Measurements from ENCODE around the gene CFAP91. TPM values are rescaled to one million over a fixed set of nuclear protein-coding genes. Genes with fewer than 3 reads are reported as not detected.

The CFAP91 gene
- total RNA-seq, 1 donor from 2014 or later: 4.2 TPM

DNA sequence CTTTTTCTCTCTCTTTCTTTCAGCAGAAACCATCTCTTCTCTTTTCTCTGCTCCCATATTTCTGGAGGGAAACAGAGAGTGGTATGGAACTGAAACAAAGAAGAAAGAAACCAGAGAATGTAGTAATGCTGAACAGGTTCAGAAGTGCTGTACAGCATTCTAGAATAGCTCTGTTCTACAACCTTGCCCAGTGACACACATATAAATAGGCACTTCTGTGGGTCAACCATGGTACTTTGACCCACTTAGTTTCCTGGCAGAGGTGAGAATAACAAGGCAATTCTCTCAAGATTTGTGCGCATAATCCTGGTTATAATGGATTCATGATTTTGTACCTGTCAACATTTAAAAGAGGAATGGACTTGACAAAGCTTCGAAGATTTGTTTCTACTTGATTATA lies 12.3 kb downstream of the CFAP91 start:
- Histone ChIP-seq H3K27ac (no peak overlapping the region), H3K9me3 (no peaks in the 10 kb centered on the region), H3K27me3 (no peaks in the 10 kb centered on the region), H3K4me3 (no peak overlapping the region), H3K36me3 (no peaks in the 10 kb centered on the region), H3K4me1 (no peaks in the 10 kb centered on the region)
- intact Hi-C loops (cut with DNase I): no loop called here
- DNase-seq (ENCODE audit: extremely low spot score in 2 of 2): no peak
- TF ChIP-seq POLR2AphosphoS5 (IDR thresholded peaks at IDR 0.05; ENCODE audit: insufficient read depth in 1 of 2, low read depth in 1 of 2) (no peak), POLR2A (IDR thresholded peaks at IDR 0.05) (no peak)
- TF ChIP-seq, protein P1, sequence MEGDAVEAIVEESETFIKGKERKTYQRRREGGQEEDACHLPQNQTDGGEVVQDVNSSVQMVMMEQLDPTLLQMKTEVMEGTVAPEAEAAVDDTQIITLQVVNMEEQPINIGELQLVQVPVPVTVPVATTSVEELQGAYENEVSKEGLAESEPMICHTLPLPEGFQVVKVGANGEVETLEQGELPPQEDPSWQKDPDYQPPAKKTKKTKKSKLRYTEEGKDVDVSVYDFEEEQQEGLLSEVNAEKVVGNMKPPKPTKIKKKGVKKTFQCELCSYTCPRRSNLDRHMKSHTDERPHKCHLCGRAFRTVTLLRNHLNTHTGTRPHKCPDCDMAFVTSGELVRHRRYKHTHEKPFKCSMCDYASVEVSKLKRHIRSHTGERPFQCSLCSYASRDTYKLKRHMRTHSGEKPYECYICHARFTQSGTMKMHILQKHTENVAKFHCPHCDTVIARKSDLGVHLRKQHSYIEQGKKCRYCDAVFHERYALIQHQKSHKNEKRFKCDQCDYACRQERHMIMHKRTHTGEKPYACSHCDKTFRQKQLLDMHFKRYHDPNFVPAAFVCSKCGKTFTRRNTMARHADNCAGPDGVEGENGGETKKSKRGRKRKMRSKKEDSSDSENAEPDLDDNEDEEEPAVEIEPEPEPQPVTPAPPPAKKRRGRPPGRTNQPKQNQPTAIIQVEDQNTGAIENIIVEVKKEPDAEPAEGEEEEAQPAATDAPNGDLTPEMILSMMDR (IDR thresholded peaks at IDR 0.05): no peak

DNA sequence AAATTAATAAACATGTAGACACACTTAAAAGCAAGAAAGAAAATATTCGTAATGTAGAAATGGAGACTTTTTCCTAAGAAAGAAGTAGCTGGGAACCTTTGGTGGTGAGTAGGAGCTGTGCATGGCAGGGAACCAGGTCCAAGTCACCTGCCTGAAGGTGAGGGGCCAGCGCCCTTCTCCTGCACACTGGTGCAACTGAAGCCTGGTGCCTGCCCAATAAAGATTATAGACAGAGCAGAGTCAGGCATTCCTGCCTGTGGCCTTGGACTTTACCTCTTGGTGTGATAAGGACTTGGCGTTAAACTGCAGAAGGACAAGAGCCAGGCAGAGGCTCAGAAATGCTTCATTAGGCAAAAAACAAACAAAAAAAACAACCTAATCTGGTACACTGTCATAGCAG lies 14.2 kb downstream of the CFAP91 start:
- H3K27me3 ChIP-seq: no peaks in the 10 kb centered on the region
- TF ChIP-seq POLR2A (IDR thresholded peaks at IDR 0.05) (no peak), POLR2AphosphoS5 (IDR thresholded peaks at IDR 0.05; ENCODE audit: insufficient read depth in 1 of 2, low read depth in 1 of 2) (no peak)
- TF ChIP-seq, protein P1 (IDR thresholded peaks at IDR 0.05): no peak
- DNase-seq (ENCODE audit: extremely low spot score in 2 of 2): no peak
- no peaks in the 10 kb centered on the region for H3K4me1 ChIP-seq
- H3K36me3 ChIP-seq: no peaks in the 10 kb centered on the region
- no peaks in the 10 kb centered on the region for H3K9me3 ChIP-seq
- intact Hi-C loops (cut with DNase I): no loop called here
- no peak overlapping the region for H3K27ac ChIP-seq
- no peak overlapping the region for H3K4me3 ChIP-seq

DNA sequence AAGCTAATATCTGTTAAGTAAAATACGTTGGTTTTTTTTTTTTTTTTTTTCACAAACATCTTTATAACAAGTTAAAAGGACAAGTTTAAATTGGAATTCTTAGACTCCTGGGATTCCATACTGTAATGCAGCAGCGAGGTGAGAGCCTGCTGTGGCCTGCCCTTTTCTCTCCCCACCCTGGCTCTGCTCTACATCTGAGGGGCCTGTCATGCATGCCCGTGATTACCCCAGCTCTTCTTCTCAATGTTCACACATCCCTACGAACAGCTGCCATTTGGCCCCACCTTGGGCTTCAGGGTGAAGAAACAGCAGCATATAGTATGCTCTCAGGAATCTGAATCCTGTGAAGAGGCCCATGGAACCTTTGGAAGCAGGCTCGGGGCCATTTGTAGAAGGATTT lies 14.7 kb downstream of the CFAP91 start:
- no peaks in the 10 kb centered on the region for H3K36me3 ChIP-seq
- intact Hi-C loops (cut with DNase I): no loop called here
- H3K27ac ChIP-seq: no peak overlapping the region
- H3K27me3 ChIP-seq: no peaks in the 10 kb centered on the region
- no peak for TF ChIP-seq POLR2A (IDR thresholded peaks at IDR 0.05)
- no peak for TF ChIP-seq POLR2AphosphoS5 (IDR thresholded peaks at IDR 0.05; ENCODE audit: insufficient read depth in 1 of 2, low read depth in 1 of 2)
- TF ChIP-seq, protein P1 (IDR thresholded peaks at IDR 0.05): no peak
- H3K4me1 ChIP-seq: no peaks in the 10 kb centered on the region
- H3K9me3 ChIP-seq: no peaks in the 10 kb centered on the region
- H3K4me3 ChIP-seq: no peak overlapping the region
- DNase-seq (ENCODE audit: extremely low spot score in 2 of 2): no peak

DNA sequence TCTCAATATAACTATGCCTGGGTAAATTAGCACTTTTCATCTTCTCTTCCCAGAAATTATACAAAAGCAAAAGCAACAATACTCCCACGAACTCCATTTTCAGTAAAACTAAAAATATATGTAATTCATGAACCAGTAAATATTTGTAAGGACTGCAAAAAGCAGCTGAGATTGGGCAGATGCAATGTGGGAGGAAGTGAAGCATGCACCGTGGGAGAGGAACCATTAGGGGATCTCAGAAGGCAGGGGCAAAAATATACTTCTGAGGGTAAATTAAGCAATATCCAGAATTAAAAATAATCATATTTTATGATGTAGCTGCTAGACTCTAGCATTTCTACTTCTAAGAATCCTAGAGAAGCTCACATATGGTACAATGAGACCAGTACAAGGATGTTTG lies 20.2 kb downstream of the CFAP91 start:
- Histone ChIP-seq H3K4me1 (no peaks in the 10 kb centered on the region), H3K36me3 (no peaks in the 10 kb centered on the region), H3K27me3 (no peaks in the 10 kb centered on the region), H3K9me3 (no peaks in the 10 kb centered on the region), H3K4me3 (no peak overlapping the region), H3K27ac (no peak overlapping the region)
- DNase-seq (ENCODE audit: extremely low spot score in 2 of 2): no peak
- intact Hi-C loops (cut with DNase I): no loop called here
- TF ChIP-seq, protein P1 (IDR thresholded peaks at IDR 0.05): no peak
- TF ChIP-seq POLR2A (IDR thresholded peaks at IDR 0.05): no peak
- no peak for TF ChIP-seq POLR2AphosphoS5 (IDR thresholded peaks at IDR 0.05; ENCODE audit: insufficient read depth in 1 of 2, low read depth in 1 of 2)

DNA sequence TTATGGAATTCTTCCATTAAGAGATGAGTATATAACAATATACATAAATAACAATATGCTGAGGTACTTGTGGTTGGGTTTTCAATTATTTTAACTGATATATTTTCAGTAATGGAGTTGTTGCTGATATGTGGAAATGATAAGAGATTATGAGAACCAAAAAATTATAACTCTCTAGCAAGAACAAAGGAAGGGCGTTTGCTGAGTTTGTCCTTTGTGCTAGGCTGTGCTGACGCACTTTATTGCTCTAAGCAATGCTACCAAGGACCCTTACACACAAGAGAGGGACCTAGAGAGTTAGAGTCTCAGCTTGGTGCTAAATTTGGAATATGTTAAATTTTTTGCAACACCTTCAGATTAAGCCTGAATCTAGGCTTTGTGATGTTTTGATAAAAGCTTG lies 24.1 kb downstream of the CFAP91 start:
- no peaks in the 10 kb centered on the region for H3K36me3 ChIP-seq
- no peaks in the 10 kb centered on the region for H3K4me1 ChIP-seq
- H3K4me3 ChIP-seq: no peak overlapping the region
- H3K9me3 ChIP-seq: no peaks in the 10 kb centered on the region
- intact Hi-C loops (cut with DNase I): no loop called here
- no peaks in the 10 kb centered on the region for H3K27me3 ChIP-seq
- no peak overlapping the region for H3K27ac ChIP-seq
- TF ChIP-seq POLR2AphosphoS5 (IDR thresholded peaks at IDR 0.05; ENCODE audit: insufficient read depth in 1 of 2, low read depth in 1 of 2) (no peak), POLR2A (IDR thresholded peaks at IDR 0.05) (no peak)
- TF ChIP-seq, protein P1 (IDR thresholded peaks at IDR 0.05): no peak
- DNase-seq (ENCODE audit: extremely low spot score in 2 of 2): no peak
